ENCODE measurements around the gene NUP88. TPM values are rescaled to one million over a fixed set of nuclear protein-coding genes. Genes with fewer than 3 reads are reported as not detected.

Gene NUP88
- total and polyA plus RNA-seq, 4 donors, result 39.6 to 124 (median 57.4) TPM

DNA sequence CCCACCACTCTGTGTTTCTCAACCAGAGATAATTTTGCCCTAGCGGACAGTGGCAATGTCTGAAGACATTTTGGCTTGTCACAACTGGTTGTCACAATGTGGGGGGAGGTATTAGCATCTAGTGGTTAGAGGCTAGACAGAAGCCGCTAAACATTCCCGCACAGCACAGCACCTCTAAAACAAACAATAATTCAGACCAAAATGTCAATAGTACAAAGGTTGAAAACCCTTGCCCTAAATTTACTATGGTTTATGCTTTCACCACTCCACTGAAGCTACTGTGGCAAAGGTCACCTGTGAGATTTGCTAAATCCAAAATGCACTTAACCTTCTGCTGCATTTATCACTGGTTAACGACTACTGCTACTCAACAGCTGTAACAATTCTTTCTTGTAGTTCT is 14.1 kb downstream of the NUP88 start:
- peak overlapping the region in 2 of 3 donors; percentile 4 to 47 for H3K4me3 ChIP-seq (ENCODE audit: low read depth in 1 of 3, low read length in 3 of 3)
- 30% methylated on average over 4 of the region's 4 CpGs for WGBS

More for the DNA sequence above, 14.1 kb downstream of the NUP88 start:
- H3K27ac ChIP-seq (ENCODE audit: low read depth in 1 of 2, low read length in 2 of 2), result peak overlapping the region; percentile 68 to 87
- H3K27me3 ChIP-seq (ENCODE audit: control insufficient read depth in 4 of 4, insufficient read depth in 4 of 4, low read length in 3 of 4), result no peaks in the 10 kb centered on the region
- peaks cover 11 to 42% (median 36%) of the 10 kb centered on the region in 4 donors for H3K4me1 ChIP-seq (ENCODE audit: control insufficient read depth in 4 of 4, insufficient read depth in 4 of 4, low read length in 3 of 4)
- no peaks in the 10 kb centered on the region for H3K9me3 ChIP-seq (ENCODE audit: control insufficient read depth in 4 of 4, low read length in 3 of 4)
- DNase-seq (ENCODE audit: low spot score), result no peak
- H3K36me3 ChIP-seq (ENCODE audit: control insufficient read depth in 4 of 4, insufficient read depth in 3 of 4, low read depth in 1 of 4, low read length in 3 of 4), result peaks cover 7 to 53% (median 42%) of the 10 kb centered on the region in 4 donors
- TF ChIP-seq, protein P1, sequence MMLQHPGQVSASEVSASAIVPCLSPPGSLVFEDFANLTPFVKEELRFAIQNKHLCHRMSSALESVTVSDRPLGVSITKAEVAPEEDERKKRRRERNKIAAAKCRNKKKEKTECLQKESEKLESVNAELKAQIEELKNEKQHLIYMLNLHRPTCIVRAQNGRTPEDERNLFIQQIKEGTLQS (IDR thresholded peaks at IDR 0.05), result peak; percentile 64
- TF ChIP-seq YY1 (IDR thresholded peaks at IDR 0.05), result peak; percentile 91
- no peak for TF ChIP-seq TAF1 (conservative IDR thresholded peaks at IDR 0.05)
- peak; percentile 55 for TF ChIP-seq NR2F2 (IDR thresholded peaks at IDR 0.05)
- peak; percentile 89 for TF ChIP-seq FOXA1 (IDR thresholded peaks at IDR 0.05)
- peak; percentile 100 for TF ChIP-seq SP1 (IDR thresholded peaks at IDR 0.05)
- TF ChIP-seq, protein P2, sequence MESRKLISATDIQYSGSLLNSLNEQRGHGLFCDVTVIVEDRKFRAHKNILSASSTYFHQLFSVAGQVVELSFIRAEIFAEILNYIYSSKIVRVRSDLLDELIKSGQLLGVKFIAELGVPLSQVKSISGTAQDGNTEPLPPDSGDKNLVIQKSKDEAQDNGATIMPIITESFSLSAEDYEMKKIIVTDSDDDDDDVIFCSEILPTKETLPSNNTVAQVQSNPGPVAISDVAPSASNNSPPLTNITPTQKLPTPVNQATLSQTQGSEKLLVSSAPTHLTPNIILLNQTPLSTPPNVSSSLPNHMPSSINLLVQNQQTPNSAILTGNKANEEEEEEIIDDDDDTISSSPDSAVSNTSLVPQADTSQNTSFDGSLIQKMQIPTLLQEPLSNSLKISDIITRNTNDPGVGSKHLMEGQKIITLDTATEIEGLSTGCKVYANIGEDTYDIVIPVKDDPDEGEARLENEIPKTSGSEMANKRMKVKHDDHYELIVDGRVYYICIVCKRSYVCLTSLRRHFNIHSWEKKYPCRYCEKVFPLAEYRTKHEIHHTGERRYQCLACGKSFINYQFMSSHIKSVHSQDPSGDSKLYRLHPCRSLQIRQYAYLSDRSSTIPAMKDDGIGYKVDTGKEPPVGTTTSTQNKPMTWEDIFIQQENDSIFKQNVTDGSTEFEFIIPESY (IDR thresholded peaks at IDR 0.05), result peak; percentile 88
- TF ChIP-seq HNF4G (IDR thresholded peaks at IDR 0.05), result peak; percentile 89
- TF ChIP-seq FOXA2 (IDR thresholded peaks at IDR 0.05), result peak; percentile 91
- TF ChIP-seq HNF4A (conservative IDR thresholded peaks at IDR 0.05), result peak; percentile 95 to 96
- TF ChIP-seq, protein P3, sequence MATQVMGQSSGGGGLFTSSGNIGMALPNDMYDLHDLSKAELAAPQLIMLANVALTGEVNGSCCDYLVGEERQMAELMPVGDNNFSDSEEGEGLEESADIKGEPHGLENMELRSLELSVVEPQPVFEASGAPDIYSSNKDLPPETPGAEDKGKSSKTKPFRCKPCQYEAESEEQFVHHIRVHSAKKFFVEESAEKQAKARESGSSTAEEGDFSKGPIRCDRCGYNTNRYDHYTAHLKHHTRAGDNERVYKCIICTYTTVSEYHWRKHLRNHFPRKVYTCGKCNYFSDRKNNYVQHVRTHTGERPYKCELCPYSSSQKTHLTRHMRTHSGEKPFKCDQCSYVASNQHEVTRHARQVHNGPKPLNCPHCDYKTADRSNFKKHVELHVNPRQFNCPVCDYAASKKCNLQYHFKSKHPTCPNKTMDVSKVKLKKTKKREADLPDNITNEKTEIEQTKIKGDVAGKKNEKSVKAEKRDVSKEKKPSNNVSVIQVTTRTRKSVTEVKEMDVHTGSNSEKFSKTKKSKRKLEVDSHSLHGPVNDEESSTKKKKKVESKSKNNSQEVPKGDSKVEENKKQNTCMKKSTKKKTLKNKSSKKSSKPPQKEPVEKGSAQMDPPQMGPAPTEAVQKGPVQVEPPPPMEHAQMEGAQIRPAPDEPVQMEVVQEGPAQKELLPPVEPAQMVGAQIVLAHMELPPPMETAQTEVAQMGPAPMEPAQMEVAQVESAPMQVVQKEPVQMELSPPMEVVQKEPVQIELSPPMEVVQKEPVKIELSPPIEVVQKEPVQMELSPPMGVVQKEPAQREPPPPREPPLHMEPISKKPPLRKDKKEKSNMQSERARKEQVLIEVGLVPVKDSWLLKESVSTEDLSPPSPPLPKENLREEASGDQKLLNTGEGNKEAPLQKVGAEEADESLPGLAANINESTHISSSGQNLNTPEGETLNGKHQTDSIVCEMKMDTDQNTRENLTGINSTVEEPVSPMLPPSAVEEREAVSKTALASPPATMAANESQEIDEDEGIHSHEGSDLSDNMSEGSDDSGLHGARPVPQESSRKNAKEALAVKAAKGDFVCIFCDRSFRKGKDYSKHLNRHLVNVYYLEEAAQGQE (IDR thresholded peaks at IDR 0.05), result peak; percentile 91
- TF ChIP-seq, protein P4, sequence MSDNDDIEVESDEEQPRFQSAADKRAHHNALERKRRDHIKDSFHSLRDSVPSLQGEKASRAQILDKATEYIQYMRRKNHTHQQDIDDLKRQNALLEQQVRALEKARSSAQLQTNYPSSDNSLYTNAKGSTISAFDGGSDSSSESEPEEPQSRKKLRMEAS (IDR thresholded peaks at IDR 0.05), result peak; percentile 80
- TF ChIP-seq JUND (IDR thresholded peaks at IDR 0.05), result peak; percentile 80 to 86
- TF ChIP-seq RXRA (IDR thresholded peaks at IDR 0.05), result peak; percentile 98
- TF ChIP-seq, protein P5, sequence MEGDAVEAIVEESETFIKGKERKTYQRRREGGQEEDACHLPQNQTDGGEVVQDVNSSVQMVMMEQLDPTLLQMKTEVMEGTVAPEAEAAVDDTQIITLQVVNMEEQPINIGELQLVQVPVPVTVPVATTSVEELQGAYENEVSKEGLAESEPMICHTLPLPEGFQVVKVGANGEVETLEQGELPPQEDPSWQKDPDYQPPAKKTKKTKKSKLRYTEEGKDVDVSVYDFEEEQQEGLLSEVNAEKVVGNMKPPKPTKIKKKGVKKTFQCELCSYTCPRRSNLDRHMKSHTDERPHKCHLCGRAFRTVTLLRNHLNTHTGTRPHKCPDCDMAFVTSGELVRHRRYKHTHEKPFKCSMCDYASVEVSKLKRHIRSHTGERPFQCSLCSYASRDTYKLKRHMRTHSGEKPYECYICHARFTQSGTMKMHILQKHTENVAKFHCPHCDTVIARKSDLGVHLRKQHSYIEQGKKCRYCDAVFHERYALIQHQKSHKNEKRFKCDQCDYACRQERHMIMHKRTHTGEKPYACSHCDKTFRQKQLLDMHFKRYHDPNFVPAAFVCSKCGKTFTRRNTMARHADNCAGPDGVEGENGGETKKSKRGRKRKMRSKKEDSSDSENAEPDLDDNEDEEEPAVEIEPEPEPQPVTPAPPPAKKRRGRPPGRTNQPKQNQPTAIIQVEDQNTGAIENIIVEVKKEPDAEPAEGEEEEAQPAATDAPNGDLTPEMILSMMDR (IDR thresholded peaks at IDR 0.05; ENCODE audit: low read depth, low read length, missing input control), result peak; percentile 28
- peak; percentile 51 to 57 for TF ChIP-seq RAD21 (IDR thresholded peaks at IDR 0.05)
- peak in 1 of 2 donors; percentile 25 for TF ChIP-seq EGR1 (IDR thresholded peaks at IDR 0.05; ENCODE audit: low read depth in 2 of 2)
- TF ChIP-seq GABPA (IDR thresholded peaks at IDR 0.05 in 1 of 2, conservative IDR thresholded peaks at IDR 0.05 in 1 of 2), result peak in 1 of 2 donors; percentile 51
- H3K9ac ChIP-seq (ENCODE audit: low read depth in 1 of 2, low read length in 2 of 2), result no peak overlapping the region

All from liver (tissue), 9 donors.